H1 (cell line): ENCODE results near the gene COPS7A. TPM values are rescaled to one million over a fixed set of nuclear protein-coding genes. Genes with fewer than 3 reads are reported as not detected.

Experiments
- CTCF ChIA-PET: fragments of 300-600 bp; sonication (Branson Sonifier 250); formaldehyde crosslinking; loops from one replicate; lab custom pipeline; 2021; ENCODE audit not compliant: partially characterized antibody; lab: Charles Lee
- POLR2A ChIA-PET: fragments of 300-600 bp; sonication (Branson Sonifier 250); formaldehyde crosslinking; loops from one replicate; lab custom pipeline; 2021; ENCODE audit warnings: inconsistent platforms; ENCODE audit not compliant: partially characterized antibody; lab: Charles Lee
- DNase-seq, 2 experiments: peaks; one replicate each; pipeline versions ENCODE4 v3.0.0 to v3.0.0-alpha.2; 2010 to 2022; ENCODE audit warnings: low spot score in 2 of 2, low read depth in 1 of 2, mixed read lengths in 1 of 2
- FAIRE-seq: peaks from 2 replicates; lab custom pipeline; 2011; peaks lifted over from hg19 to GRCh38; lab: Jason Lieb, UNC
- H2AFZ ChIP-seq: 2 replicates; pipeline ENCODE4 v1.8.1; 2012; ENCODE audit warnings: low read length, inconsistent platforms
- H2AK5ac ChIP-seq: 2 replicates; pipeline ENCODE4 v1.6.1; 2013; ENCODE audit warnings: low read depth, low read length
- H2BK120ac ChIP-seq: replicated peaks from 2 replicates; pipeline ENCODE3; 2013; ENCODE audit warnings: low read depth, low read length, inconsistent platforms
- H2BK12ac ChIP-seq: 2 replicates; pipeline ENCODE4 v1.6.1; 2013; ENCODE audit warnings: low read depth, low read length
- H2BK15ac ChIP-seq: 2 replicates; pipeline ENCODE4 v1.6.1; 2013; ENCODE audit warnings: low read length
- H2BK20ac ChIP-seq: 2 replicates; pipeline ENCODE4 v1.6.1; 2013; ENCODE audit warnings: low read length
- H2BK5ac ChIP-seq: 2 replicates; pipeline ENCODE4 v1.6.1; 2013; ENCODE audit warnings: low read depth, low read length
- H3K14ac ChIP-seq: 2 replicates; pipeline ENCODE4 v1.6.1; 2013; ENCODE audit warnings: inconsistent platforms; ENCODE audit not compliant: insufficient read length
- H3K18ac ChIP-seq: 2 replicates; pipeline ENCODE4 v1.6.1; 2013; ENCODE audit warnings: low read length; ENCODE audit errors: extremely low read depth
- H3K23ac ChIP-seq: 2 replicates; pipeline ENCODE4 v1.6.1; 2013; ENCODE audit warnings: inconsistent platforms; ENCODE audit not compliant: insufficient read length
- H3K23me2 ChIP-seq: 2 replicates; pipeline ENCODE4 v1.6.1; 2013; ENCODE audit warnings: low read depth, low read length
- H3K27ac ChIP-seq: 2 replicates; pipeline ENCODE4 v1.6.1; 2011; ENCODE audit warnings: low read depth, low read length, inconsistent platforms
- H3K27me3 ChIP-seq, 4 experiments: replicated peaks in 1 of 4; 1 replicate in 1 of 4; 2 replicates in 3 of 4; pipeline versions ENCODE4 v1.6.1 to v1.8.1; 2011 to 2013; ENCODE audit warnings: low read length in 3 of 4, mild to moderate bottlenecking in 3 of 4, inconsistent platforms in 2 of 4, mixed read lengths in 2 of 4, moderate library complexity in 1 of 4; ENCODE audit not compliant: control insufficient read depth in 3 of 4, insufficient read depth in 3 of 4; ENCODE audit errors: extremely low read depth in 1 of 4
- H3K36me3 ChIP-seq, 4 experiments: 2 replicates each; pipeline versions ENCODE4 v1.6.1 to v1.8.1; 2011 to 2013; ENCODE audit warnings: mild to moderate bottlenecking in 4 of 4, low read length in 3 of 4, moderate library complexity in 2 of 4, control low read depth in 1 of 4, inconsistent platforms in 1 of 4; ENCODE audit not compliant: insufficient read depth in 4 of 4, control insufficient read depth in 2 of 4
- H3K4ac ChIP-seq: replicated peaks from 2 replicates; pipeline ENCODE3; 2013; ENCODE audit warnings: low read length, low read depth, mixed read lengths, inconsistent platforms; ENCODE audit not compliant: insufficient read length
- H3K4me1 ChIP-seq, 4 experiments: replicated peaks in 1 of 4; 1 replicate in 1 of 4; 2 replicates in 3 of 4; pipeline versions ENCODE4 v1.6.1 to v1.8.1; 2011 to 2013; ENCODE audit warnings: low read length in 3 of 4, inconsistent platforms in 2 of 4, mixed read lengths in 1 of 4; ENCODE audit not compliant: insufficient read depth in 4 of 4, control insufficient read depth in 3 of 4
- H3K4me2 ChIP-seq, 2 experiments: 2 replicates each; pipeline versions ENCODE4 v1.6.1 to v1.8.1; 2011 to 2013; ENCODE audit warnings: low read depth in 2 of 2, low read length in 2 of 2, control low read depth in 1 of 2, inconsistent platforms in 1 of 2, mild to moderate bottlenecking in 1 of 2; ENCODE audit not compliant: insufficient read depth in 1 of 2
- H3K4me3 ChIP-seq, 4 experiments: fragments of 200-600, 300-600 bp in 1 of 4; sonication (generic), shearing (Covaris generic), sonication (Bioruptor Twin) in 1 of 4; 2 replicates each; pipeline versions ENCODE4 v1.5.1 to v1.8.1; 2011 to 2016; ENCODE audit warnings: low read length in 4 of 4, low read depth in 3 of 4, control low read depth in 2 of 4, inconsistent platforms in 2 of 4, mild to moderate bottlenecking in 2 of 4, mixed read lengths in 1 of 4, moderate library complexity in 1 of 4; ENCODE audit not compliant: insufficient read depth in 2 of 4; ENCODE audit errors: extremely low read depth in 1 of 4
- H3K56ac ChIP-seq: replicated peaks from 2 replicates; pipeline ENCODE3; 2013; ENCODE audit warnings: low read depth, mild to moderate bottlenecking, mixed read lengths, low read length, inconsistent platforms; ENCODE audit not compliant: insufficient read length
- H3K79me1 ChIP-seq: 2 replicates; pipeline ENCODE4 v1.6.1; 2013; ENCODE audit warnings: low read depth, low read length, control low read depth
- H3K79me2 ChIP-seq, 2 experiments: 2 replicates each; pipeline versions ENCODE4 v1.6.1 to v1.8.1; 2012 to 2013; ENCODE audit warnings: low read length in 2 of 2, mild to moderate bottlenecking in 2 of 2, inconsistent platforms in 1 of 2; ENCODE audit not compliant: insufficient read depth in 2 of 2, control insufficient read depth in 1 of 2
- H3K9ac ChIP-seq, 4 experiments: replicated peaks in 1 of 4; 1 replicate in 1 of 4; 2 replicates in 3 of 4; pipeline versions ENCODE4 v1.6.1 to v1.8.1; 2011 to 2013; ENCODE audit warnings: low read depth in 3 of 4, low read length in 3 of 4, control low read depth in 2 of 4, mild to moderate bottlenecking in 2 of 4, moderate library complexity in 2 of 4, inconsistent platforms in 1 of 4; ENCODE audit errors: extremely low read depth in 1 of 4
- H3K9me3 ChIP-seq, 2 experiments: 2 replicates each; pipeline versions ENCODE4 v1.6.1 to v1.8.1; 2012 to 2013; ENCODE audit warnings: mild to moderate bottlenecking in 2 of 2, moderate library complexity in 2 of 2, control low read depth in 1 of 2, inconsistent platforms in 1 of 2, low read depth in 1 of 2, low read length in 1 of 2, mixed read lengths in 1 of 2; ENCODE audit not compliant: insufficient read depth in 2 of 2
- H4K20me1 ChIP-seq, 2 experiments: replicated peaks in 1 of 2; 2 replicates each; pipeline versions ENCODE3 to v1.8.1; 2011 to 2013; ENCODE audit warnings: inconsistent platforms in 2 of 2, low read length in 2 of 2, mild to moderate bottlenecking in 1 of 2; ENCODE audit not compliant: insufficient read depth in 2 of 2, control insufficient read depth in 1 of 2
- H4K5ac ChIP-seq: 2 replicates; pipeline ENCODE4 v1.6.1; 2013; ENCODE audit warnings: low read length, low read depth, mixed read lengths, inconsistent platforms; ENCODE audit not compliant: insufficient read length
- H4K8ac ChIP-seq: 2 replicates; pipeline ENCODE4 v1.8.0; 2013; ENCODE audit warnings: mild to moderate bottlenecking, moderate library complexity, low read length, inconsistent platforms; ENCODE audit not compliant: insufficient read depth; ENCODE audit errors: extremely low read depth
- H4K91ac ChIP-seq: replicated peaks from 2 replicates; pipeline ENCODE3; 2013; ENCODE audit warnings: low read length, mixed read lengths, inconsistent platforms; ENCODE audit not compliant: insufficient read length
- ATF2 ChIP-seq: IDR thresholded peaks from 2 replicates; pipeline ENCODE4 v1.6.1; 2012; ENCODE audit warnings: low read length, inconsistent platforms
- CREB1 ChIP-seq: IDR thresholded peaks from 2 replicates; pipeline ENCODE4 v1.6.1; 2012; ENCODE audit warnings: inconsistent platforms
- JUN ChIP-seq: IDR thresholded peaks from 2 replicates; pipeline ENCODE4 v1.6.1; 2011; ENCODE audit warnings: low read depth, mild to moderate bottlenecking, improper control_type of control experiment, low read length
- JUND ChIP-seq: IDR thresholded peaks from 2 replicates; pipeline ENCODE4 v1.6.1; 2011; ENCODE audit warnings: mild to moderate bottlenecking, improper control_type of control experiment, low read length
- KDM1A ChIP-seq: fragments of 200-600, 300-600 bp; sonication (generic); IDR thresholded peaks from 2 replicates; pipeline ENCODE4 v1.7.1; 2016; ENCODE audit warnings: mild to moderate bottlenecking, low read length, borderline replicate concordance
- KDM5A ChIP-seq: fragments of 200-600 bp; IDR thresholded peaks from 2 replicates; pipeline ENCODE4 v1.7.1; 2012; ENCODE audit warnings: mild to moderate bottlenecking, low read length, inconsistent platforms, mixed read lengths
- TBP ChIP-seq: IDR thresholded peaks from 2 replicates; pipeline ENCODE4 v1.6.1; 2011; ENCODE audit warnings: low read depth, low read length, improper control_type of control experiment
- WGBS, 2 experiments: shearing (Covaris generic) in 1 of 2; methylation state at CpG; one replicate each; pipeline versions ENCODE4 v1.1.6 to v1.1.7; 2013 to 2015; ENCODE audit warnings: low lambda C conversion rate in 2 of 2, mixed read lengths in 2 of 2, inconsistent platforms in 1 of 2, low coverage in 1 of 2, missing lambda C conversion rate in 1 of 2; ENCODE audit not compliant: insufficient replicate concordance in 2 of 2, insufficient coverage in 1 of 2, insufficient read length in 1 of 2; ENCODE audit errors: extremely low coverage in 1 of 2, missing lambda C conversion rate in 1 of 2; 5-methylcytosine and 5-hydroxymethylcytosine counted together
- polyA plus RNA-seq, 7 experiments: library from polyadenylated mRNA; depleted of rRNA in 3 of 7; stranded (reverse) in 5 of 7; unstranded in 2 of 7; fragments of >200 nt in 5 of 7; fragments of 200-250 nt in 2 of 7; gene quantifications; 1 replicate in 5 of 7; 2 replicates in 1 of 7; 4 replicates in 1 of 7; pipeline versions ENCODE4 v1.2.1 to v1.2.3, GENCODE V29; 2011 to 2013; ENCODE audit warnings: missing spikeins in 2 of 7, mixed read lengths in 2 of 7
- total RNA-seq: library from RNA; stranded (reverse); fragmentation: NEBNext Ultra II Directional; extraction: Animal tissue kit (Norgen Biotek cat#: 25700); gene quantifications from 2 replicates; pipeline ENCODE4 v1.2.1, GENCODE V29; 2021

COPS7A gene
- total and polyA plus RNA-seq, 2 of the 8 experiments (the other 6 are each of a cell fraction or from before 2014, with no cell fraction given), result 44.5 to 95.9 TPM

- 0 out of 8 replicates have a peak, but pooled peaks cover 0 to 3% (median 0%) of the 10 kb centered on the region in 4 experiments for H3K36me3 ChIP-seq
- H3K27ac ChIP-seq, result no peak overlapping the region
- DNase-seq (no peak), FAIRE-seq (no peak)
- H3K4me3 ChIP-seq, result peak overlapping the region; percentile 69 to 90 (median 70)
- H2BK5ac ChIP-seq, result no peak overlapping the region
- no peak overlapping the region for H3K23ac ChIP-seq
- H4K20me1 ChIP-seq, result no peaks in the 10 kb centered on the region
- peak overlapping the region; percentile 95 for H2AFZ ChIP-seq
- H2BK20ac ChIP-seq, result 0 out of 2 replicates have a peak overlapping the region, but pooled peaks have one; percentile 48
- H4K5ac ChIP-seq, result peak overlapping the region; percentile 53
- WGBS, 2 experiments, result 38% methylated on average over 13 of the region's 13 CpGs; no CpG with 5 or more reads in 1 of the 2 experiments
- no peak overlapping the region for H3K14ac ChIP-seq
- H4K8ac ChIP-seq, result peak overlapping the region; percentile 64; the same call in 1 of the 2 replicates
- H3K9ac ChIP-seq, result peak overlapping the region in 3 of 4 experiments; percentile 23 to 47 (median 25); a peak in 4 of 7 replicates
- no peaks in the 10 kb centered on the region; the same call in 1 of the 2 replicates for H3K79me1 ChIP-seq
- H3K4me2 ChIP-seq, result peak overlapping the region; percentile 92 to 99
- peak overlapping the region; percentile 72 for H2BK12ac ChIP-seq
- H3K56ac ChIP-seq, result no peak overlapping the region
- CTCF ChIA-PET, result no interaction called here
- H2BK120ac ChIP-seq, result peak overlapping the region; percentile 34
- POLR2A ChIA-PET, result interaction anchor here (0.8 to 0.9 kb wide), 3 partner anchors 12 to 223 kb away, joined by 3 read pairs; partner anchors contain the start of gene ZNF384
- no peak overlapping the region for H3K4ac ChIP-seq
- peaks cover 14% of the 10 kb centered on the region for H3K23me2 ChIP-seq
- TF ChIP-seq CREB1, result no peak
- TF ChIP-seq TBP, result no peak
- no peak for TF ChIP-seq ATF2
- TF ChIP-seq JUND, result peak; percentile 73
- TF ChIP-seq JUN, result no peak
- peak; percentile 93 for TF ChIP-seq KDM1A
- no peak for TF ChIP-seq KDM5A
- H2BK15ac ChIP-seq, result peak overlapping the region; percentile 97; the same call in 1 of the 2 replicates
- no peak overlapping the region for H2AK5ac ChIP-seq
- H3K9me3 ChIP-seq, result no peaks in the 10 kb centered on the region
- no peaks in the 10 kb centered on the region for H3K79me2 ChIP-seq
- peaks cover 0 to 12% (median 9%) of the 10 kb centered on the region in 4 experiments; a peak in 5 of 7 replicates for H3K4me1 ChIP-seq
- no peak overlapping the region for H4K91ac ChIP-seq
- peaks cover 0 to 16% (median 14%) of the 10 kb centered on the region in 4 experiments; a peak in 6 of 7 replicates for H3K27me3 ChIP-seq
- H3K18ac ChIP-seq, result peak overlapping the region; percentile 90
Measured at GRCh38 chr12:6701078-6701768, 22.6 kb upstream of the COPS7A start.
